ENCODE results near the gene AVPR1B.

DNA sequence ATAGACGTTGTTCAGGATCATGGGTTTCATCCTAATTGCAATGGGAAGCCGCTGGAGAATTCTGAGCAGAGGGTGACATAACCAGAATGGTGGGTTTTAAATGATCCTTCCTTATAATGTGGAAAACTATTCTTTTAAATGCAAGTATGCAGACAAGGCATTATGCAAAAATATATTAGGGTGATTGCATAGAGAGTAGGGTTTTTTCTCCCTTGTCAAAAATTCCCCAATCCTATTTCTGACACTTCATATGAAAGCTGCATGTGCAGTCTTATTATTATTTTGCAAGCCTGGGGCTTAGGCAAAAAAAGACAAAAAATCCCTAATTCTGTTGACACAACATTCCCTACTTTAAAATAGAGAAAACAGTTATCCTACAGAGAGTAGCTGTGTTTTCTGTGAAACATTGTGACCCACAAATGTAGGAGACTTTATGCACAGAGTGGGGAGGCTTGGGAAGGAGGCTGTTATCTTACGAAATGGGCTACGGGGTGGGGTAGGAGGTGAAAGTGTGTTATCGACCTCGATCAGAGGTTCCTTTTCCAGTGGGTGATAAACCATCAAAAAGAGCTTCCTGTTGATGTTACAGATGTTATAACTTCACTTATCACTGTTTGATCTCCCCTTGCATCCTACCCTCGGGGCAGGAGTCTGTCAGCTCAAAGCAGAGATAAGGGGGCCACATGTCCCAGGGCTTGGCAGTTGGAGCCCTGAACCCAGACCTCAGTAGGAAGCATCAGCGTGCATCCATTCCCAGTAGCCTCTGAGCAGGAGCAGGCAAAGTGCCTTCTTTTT, 37.0 kb downstream of the AVPR1B start:
- TF ChIP-seq CTCF (optimal IDR thresholded peaks at IDR 0.05 in 1 of 3, IDR thresholded peaks at IDR 0.05 in 1 of 3, conservative IDR thresholded peaks at IDR 0.05 in 1 of 3; ENCODE audit: extremely low read depth in 1 of 3, insufficient read depth in 2 of 3, low read length in 3 of 3) (no peak), EZH2 (IDR thresholded peaks at IDR 0.05; ENCODE audit: low read length) (no peak)
